ENCODE results near the gene EP300.
"Not testable (repeated sequence)": the region's sequence is repeated elsewhere in the genome, so short reads cannot be mapped to it uniquely, and the experiment has no call there.

The EP300 gene

DNA sequence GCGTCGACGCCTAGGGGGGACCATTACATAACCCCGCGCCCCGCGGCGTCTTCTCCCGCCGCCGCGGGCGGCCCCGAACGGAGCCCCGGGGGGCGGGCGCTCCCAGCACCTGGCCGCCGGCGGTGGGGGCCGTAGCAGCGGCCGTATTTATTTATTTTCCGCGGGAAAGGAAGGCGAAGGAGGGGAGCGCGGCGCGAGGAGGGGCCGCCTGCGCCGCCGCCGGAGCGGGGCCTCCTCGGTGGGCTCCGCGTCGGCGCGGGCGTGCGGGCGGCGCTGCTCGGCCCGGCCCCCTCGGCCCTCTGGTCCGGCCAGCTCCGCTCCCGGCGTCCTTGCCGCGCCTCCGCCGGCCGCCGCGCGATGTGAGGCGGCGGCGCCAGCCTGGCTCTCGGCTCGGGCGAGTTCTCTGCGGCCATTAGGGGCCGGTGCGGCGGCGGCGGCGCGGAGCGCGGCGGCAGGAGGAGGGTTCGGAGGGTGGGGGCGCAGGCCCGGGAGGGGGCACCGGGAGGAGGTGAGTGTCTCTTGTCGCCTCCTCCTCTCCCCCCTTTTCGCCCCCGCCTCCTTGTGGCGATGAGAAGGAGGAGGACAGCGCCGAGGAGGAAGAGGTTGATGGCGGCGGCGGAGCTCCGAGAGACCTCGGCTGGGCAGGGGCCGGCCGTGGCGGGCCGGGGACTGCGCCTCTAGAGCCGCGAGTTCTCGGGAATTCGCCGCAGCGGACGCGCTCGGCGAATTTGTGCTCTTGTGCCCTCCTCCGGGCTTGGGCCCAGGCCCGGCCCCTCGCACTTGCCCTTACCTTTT lies at the start of gene EP300:
EP300 (plus strand) TSS at position 570 of the 795 bp plus-strand sequence. CDS start 413 bp downstream, outside the sequence.
- DNase-seq (ENCODE audit: low spot score), result peak; percentile 82

DNA sequence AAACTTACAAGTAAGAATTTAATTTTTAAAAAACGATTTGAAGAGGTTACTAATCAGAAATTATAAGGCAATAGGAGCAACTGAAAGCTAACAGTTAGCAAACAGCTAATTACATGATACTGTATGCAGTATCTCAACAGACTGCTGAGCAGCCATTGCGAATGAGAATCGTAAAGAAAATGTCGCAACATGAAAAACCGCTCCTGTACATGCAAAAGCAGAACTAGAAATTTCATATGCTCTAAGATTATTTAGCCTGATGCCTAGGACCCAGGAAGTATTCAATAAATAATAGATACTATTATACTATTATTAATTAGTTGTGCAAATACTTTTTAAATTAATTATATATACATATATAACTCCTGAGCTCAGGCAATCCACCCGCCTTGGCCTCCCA lies 48.7 kb upstream of the EP300 start:
- DNase-seq (ENCODE audit: low spot score), result no peak

DNA sequence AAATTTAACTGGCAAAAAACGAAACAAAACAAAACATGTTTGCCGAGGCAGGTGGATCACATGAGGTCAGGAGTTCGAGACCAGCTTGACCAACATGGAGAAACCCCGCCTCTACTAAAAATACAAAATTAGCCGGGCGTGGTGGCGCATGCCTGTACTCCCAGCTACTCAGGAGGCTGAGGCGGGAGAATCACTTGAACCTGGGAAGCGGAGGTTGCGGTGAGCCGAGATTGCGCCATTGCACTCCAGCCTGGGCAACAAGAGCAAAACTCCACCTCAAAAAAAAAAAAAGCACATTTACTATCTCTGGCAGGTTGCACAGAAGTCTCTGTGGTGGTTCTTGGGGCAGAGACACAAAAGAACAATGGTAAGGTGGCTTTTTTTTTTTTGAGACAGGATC lies 46.8 kb upstream of the EP300 start:
- DNase-seq (ENCODE audit: low spot score), result not testable (repeated sequence)

DNA sequence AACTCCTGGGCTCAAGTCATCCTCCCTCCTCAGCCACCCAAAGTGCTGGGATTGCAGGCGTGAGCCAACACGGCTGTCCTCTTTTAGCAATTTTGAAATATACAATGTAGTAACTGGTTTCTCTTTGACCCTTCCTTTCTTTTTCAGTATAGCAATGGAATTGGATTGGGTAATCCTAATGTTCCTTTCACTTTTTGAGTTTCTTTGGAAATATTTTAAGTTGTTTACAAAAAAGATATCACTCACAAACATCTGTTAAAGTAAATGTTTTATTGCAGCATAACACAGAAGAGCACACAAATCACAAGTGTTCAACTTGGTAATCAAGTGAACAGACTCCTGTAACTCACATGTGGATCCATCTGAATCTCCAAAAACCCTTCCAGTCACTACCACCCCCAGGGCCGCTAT lies 44.6 kb upstream of the EP300 start:
- no peak for DNase-seq (ENCODE audit: low spot score)

DNA sequence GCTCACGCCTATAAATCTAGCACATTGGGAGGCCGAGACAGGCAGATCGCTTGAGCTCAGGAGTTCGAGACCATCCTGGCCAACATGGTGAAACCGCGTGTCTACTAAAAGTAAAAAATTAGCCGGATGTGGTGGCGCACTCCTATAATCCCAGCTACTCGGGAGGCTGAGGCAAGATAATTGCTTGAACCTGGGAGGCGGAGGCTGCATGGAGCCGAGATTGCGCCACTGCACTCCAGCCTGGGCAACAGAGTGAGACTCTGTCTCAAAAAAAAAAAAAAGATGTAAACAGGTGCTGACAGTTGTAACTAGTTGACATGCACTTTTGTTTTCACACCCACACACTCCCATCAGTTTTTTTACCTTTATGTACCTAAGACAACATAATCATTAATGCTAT lies 44.0 kb upstream of the EP300 start:
- DNase-seq (ENCODE audit: low spot score), result not testable (repeated sequence)

DNA sequence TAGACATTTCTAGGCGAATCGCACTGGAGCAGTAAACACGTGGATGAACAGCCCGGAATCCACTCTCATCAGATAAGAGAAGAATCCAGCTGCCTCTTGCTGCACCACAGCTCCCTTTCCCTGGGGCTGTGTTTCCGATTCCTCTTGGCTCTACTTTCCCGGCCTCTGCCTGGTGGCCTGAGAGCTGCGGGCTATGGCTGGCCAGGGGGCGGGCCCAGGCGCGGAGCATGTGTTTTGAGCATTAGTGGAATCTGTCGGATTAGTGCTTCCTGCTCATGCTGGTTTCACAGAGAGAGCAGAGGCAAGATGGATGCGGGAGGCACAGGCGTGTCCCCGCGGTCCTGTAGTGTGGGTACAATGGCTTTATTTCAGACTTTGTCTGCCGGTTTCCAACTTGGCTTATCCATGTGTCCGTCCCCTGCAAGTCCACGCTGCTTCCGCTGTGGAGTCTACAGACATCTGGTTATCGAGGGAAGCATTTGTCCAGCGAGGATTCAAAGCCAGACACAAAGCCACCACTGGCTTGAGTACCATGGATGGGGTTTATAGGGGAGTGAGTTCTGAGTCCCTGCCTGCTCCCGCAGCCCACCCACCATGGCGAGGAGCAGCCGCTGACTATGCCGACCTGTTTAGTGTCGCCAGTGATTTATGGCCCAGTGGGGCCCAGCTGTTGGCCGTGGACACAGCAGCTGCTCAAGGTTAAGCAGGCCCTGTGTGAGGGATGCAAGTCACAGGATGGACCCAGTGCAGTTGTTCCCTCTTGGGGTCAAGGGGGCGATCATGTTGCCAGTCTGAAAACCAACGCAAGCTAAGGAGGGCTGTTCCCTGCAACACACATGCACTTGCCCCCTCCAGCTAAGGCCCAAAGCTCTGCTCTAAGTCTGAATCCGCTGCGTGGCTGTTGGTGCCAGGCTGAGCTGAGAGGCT lies 43.3 kb upstream of the EP300 start:
- DNase-seq (ENCODE audit: low spot score), result peak; percentile 14

DNA sequence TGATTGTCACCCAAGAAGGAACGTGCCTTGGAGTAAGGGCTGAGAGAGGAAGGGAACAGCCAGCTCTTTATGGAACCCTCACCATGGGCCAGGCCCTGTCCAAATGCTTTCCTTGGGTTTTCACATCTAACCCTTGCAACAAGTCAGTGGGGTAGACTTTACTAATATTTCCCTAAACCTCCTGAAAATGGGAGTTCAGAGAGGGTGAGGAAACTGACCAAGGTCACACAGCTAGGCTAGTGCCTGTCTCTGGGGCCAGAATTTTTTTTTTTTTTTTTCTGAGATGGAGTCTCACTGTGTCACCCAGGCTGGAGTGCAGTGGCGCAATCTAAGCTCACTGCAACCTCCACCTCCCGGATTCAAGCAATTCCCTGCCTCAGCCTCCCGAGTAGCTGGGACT lies 42.6 kb upstream of the EP300 start:
- DNase-seq (ENCODE audit: low spot score), result not testable (repeated sequence)

DNA sequence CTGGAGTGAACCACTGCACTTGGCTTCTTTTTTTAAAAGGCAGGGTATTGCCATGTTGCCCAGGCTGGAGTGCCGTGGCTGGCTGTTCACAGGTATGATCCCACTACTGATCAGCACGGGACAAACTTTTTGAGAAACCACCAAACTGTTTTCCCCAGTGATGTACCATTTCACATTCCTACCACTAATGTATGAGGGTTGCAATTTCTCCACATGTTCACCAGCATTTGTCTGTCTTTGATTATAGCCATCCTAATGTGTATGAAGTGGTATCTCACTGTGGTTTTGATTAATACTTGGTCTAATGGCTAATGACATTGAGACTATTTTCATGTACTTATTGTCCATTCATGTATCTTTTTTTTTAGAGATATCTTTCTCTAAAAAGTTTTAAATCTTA lies 41.5 kb upstream of the EP300 start:
- DNase-seq (ENCODE audit: low spot score), result no peak

DNA sequence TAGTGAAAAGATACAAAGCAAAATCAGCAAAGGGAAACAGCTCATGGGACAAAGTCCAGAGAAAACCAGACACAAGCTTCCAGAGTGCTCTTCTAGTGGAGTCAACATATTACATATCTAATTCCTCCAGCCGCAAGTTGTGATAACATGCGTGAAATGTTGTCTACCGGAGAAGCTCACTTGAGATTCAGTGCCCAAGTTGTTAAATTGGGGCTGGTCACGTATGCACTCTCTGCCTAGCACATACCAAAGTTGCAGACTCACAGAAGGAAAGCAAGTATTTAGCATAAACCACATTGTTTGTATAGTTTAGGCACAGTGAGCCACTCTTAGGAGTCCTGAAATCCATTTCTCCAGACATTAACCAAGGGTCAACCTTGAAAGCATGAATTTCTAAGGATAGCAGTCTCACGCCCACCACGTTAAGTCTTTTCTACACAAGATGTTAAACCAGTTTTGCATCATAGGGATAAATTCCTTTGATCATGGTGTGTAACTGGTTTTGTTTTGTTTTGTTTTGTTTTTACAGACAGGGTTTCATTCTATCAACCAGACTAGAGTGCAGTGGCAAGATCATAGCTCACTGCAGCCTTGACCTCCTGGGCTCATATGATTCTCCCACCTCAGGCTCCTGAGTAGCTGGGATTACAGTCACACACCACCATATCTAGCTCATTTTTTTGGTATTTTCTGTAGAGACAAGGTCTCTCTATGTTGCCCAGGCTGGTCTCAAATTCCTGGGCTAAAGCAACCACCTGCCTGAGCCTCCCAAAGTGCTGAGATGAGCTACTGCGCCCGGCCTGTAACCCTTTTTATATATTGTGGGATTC lies 39.5 kb upstream of the EP300 start:
- no peak for DNase-seq (ENCODE audit: low spot score)

DNA sequence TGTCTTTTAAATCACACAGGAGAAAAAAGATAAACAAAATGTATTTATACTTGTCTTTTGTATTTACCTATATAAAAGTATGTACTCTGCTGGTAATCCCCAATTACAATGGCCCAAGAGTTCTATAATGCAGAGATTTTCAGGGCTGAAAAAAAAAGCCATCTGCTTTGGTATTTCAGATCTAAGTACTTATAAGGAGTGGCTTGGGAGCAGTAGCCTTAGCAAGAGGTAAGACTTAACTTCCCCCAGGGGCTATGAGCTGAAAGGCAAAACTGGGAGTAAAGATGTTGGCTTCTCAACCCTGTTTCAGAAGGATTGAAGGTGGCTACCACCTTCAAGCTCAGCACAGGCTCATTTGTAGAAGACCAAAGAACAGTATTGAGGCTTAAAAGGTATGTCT lies 35.3 kb upstream of the EP300 start:
- DNase-seq (ENCODE audit: low spot score), result no peak

DNA sequence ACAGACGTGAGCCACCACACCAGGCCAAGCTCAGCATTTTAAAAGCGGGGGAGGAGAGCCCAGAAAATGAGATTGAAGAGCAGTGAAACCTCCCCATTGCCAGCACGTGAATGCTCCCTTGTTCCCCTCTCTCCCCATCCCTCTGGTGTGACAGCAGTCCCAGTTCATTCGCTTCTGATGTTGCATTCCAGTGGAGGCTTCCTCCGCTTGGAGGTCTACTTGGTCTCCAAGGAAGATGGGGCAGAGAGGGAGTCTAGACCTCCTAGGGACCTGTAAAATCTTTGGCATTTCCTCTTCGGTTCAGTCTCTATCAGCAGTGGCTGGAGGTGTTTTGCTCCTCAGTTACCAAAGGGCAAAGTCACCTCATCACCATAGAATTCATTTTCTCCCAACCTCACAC lies 30.2 kb upstream of the EP300 start:
- no peak for DNase-seq (ENCODE audit: low spot score)

DNA sequence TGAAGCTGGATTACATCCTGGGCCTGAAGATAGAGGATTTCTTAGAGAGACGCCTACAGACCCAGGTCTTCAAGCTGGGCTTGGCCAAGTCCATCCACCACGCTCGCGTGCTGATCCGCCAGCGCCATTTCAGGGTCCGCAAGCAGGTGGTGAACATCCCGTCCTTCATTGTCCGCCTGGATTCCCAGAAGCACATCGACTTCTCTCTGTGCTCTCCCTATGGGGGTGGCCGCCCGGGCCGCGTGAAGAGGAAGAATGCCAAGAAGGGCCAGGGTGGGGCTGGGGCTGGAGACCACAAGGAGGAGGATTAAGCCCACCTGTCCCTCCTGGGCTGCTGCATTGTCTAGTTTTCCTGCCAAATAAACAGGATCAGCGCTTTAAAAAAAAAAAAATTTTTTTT lies 28.1 kb upstream of the EP300 start:
- not testable (repeated sequence) for DNase-seq (ENCODE audit: low spot score)

DNA sequence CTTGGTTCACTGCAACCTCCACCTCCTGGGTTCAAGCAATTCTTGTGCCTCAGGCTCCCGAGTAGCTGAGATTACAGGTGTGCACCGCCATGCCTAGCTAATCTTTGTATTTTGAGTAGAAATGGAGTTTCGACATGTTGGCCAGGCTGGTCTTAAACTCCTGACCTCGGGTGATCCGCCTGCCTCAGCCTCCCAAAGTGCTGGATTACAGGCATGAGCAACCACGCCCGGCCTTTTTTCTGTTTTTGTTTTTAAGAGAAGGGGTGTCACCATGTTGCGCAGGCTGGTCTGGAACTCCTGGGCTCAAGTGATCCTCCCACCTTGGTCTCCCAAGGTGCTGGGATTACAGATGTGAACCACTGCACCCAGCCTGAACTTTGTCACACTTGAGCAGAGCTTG lies 26.1 kb upstream of the EP300 start:
- DNase-seq (ENCODE audit: low spot score), result not testable (repeated sequence)

DNA sequence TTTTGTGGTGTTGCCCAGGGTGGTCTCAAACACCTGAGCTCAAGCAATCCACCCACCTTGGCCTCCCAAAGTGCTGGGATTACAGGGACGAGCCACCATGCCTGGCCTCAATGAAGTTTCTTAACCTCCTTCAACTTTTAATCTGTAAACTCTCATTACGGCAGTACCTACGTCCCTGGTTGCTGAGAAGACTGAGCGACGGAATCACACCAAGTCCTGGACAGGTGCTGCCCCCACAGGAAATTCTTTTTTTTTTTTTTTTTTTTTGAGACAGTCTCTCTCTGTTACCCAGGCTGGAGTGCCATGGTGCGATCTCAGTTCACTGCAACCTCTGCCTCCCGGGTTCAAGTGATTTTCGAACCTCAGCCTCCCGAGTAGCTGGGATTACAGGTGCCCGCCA lies 24.4 kb upstream of the EP300 start:
- DNase-seq (ENCODE audit: low spot score), result not testable (repeated sequence)

DNA sequence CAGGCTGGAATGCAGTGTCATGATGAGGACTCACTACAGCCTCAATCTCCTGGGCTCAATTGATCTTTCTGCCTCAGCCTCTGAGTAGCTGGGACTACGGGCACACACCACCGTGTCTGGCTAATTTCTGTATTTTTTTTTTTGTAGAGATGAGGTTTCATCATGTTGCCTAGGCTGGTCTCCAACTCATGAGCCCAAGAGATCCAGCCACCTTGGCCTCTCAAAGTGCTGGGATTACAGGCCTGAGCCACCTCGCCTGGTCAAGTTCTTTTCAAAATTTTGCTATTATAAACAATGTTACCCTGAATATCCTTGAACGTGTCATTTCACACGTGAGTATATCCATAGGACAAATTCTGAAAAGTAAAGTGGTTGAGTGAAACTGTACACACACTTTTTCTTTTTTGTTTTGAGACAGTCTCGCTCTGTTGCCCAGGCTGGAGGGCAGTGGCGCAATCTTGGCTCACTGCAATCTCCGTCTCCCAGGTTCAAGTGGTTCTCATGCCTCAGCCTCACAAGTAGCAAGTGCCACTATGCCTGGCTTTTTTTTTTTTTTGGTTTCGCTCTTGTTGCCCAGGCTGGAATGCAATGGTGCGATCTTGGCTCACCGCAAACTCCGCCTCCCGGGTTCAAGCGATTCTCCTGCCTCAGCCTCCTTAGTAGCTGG lies 21.6 kb upstream of the EP300 start:
- DNase-seq (ENCODE audit: low spot score), result no peak

DNA sequence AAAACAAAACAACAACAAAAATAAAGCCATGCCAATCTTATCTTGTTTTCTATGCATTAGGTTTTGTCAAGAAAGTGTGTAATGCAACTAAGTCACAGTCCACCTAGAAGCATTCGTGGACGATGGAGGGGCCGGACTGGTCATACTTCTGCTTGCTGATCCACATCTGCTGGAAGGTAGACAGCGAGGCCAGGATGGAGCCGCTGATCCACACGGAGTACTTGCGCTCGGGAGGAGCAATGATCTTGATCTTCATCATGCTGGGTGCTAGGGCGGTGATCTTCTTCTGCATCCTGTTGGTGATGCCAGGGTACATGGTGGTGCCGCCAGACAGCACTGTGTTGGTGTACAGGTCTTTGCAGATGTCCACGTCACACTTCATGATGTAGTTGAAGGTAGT lies 18.3 kb upstream of the EP300 start:
- no peak for DNase-seq (ENCODE audit: low spot score)

DNA sequence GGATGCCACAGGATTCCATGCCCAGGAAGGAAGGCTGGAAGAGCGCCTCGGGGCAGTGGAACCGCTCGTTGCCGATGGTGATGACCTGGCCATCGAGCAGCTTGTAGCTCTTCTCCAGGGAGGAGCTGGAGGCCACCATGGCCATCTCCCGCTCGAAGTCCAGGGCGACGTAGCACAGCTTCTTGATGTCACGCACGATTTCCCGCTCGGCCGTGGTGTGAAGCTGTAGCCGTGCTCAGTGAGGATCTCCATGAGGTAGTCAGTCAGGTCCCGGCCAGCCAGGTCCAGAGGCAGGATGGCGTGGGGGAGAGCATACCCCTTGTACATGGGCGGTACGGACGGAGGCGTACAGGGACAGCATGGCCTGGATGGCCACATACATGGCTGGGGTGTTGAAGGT lies 17.9 kb upstream of the EP300 start:
- DNase-seq (ENCODE audit: low spot score), result no peak

DNA sequence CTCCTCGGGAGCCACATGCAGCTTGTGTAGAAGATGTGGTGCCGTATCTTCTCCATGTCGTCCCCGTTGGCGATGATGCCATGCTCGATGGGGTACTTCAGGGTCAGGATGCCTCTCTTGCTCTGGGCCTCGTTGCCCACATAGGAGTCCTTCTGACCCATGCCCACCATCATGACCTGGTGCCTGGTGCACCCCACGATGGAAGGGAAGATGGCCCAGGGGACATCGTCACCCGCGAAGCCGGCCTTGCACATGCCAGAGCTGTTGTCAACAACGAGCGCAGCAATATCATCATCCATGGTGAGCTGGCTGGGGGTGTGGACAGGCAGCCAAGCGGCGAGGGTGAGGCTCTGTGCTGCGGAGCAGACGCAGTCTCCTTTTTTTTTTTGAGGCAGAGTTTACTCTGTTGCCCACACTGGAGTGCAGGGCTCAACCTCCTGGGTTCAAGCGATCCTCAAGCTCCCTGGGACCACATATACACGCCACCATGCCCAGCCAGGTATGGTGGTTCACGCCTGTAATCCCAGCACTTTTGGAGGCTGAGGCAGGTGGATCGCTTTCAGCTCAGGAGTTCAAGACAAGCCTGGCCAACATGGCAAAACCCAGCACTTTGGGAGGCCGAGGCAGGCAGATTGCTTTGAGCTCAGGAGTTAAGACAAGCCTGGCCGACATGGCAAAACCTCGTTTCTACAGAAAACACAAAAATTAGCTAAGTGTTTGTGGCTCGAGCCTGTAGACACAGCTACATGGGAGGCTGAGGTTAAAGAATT lies 17.3 kb upstream of the EP300 start:
- no peak for DNase-seq (ENCODE audit: low spot score)

DNA sequence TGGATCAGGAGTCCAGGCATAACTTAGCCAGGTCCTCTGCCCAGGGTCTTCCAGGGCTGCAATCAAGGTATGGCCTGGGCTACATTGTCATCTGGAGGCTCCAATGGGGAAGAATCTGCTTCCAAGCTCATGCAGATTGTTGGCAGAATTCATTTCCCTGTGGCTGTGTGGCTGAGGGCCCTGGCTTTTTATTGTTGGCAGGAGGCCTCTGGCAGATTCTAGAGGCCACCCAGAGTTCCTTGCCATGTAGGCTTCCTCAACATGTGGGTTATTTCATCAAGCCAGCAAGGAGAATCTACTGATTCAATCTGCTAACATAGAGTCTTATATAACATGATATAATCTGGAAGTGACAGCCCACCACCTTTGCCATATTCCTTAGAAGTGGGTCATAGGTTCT lies 16.4 kb upstream of the EP300 start:
- DNase-seq (ENCODE audit: low spot score), result no peak

DNA sequence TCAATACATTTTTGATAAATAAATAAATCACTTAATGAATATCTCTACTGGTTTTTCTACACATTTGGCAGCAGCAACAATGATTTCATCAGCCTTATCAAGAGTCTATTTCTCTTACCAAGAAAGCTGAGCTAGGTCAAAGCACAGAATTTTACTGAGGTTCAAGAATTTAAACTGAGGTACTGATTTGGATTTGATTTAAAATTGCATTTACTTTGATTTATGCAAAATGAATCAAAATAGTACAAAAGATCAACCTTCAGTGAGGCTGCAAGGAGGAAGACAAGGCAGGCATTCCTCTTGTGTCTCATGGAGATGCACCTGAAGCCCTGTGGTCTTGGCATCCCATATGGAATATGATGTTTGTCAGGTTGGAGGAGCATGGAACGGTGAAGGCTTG lies 15.5 kb upstream of the EP300 start:
- no peak for DNase-seq (ENCODE audit: low spot score)

DNA sequence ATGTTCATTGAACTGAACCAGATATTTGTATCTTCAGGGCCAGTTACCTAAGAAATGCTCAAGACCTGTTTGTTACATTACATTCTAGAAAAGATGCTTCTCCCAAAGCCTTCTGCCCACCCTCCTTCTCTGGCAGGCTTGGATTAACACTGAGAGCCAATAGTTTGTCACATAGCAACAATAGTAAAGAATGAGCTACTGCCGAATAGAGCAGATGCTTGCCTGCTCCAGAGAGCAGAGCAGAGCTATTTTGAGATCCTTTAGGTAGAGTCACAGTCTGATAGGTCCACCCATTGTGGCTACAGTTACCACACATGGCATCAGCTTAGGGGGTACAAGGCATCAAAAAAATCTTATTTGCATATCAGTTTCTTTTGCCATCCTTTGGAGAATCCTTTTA lies 13.5 kb upstream of the EP300 start:
- DNase-seq (ENCODE audit: low spot score), result no peak
